Vagina (tissue), 2 donors: Measurements from ENCODE around the gene ENTPD7. TPM values are rescaled to one million over a fixed set of nuclear protein-coding genes. Genes with fewer than 3 reads are reported as not detected.

Experiments used
- DNase-seq, 2 donors: peaks; one replicate each; pipeline ENCODE4 v3.0.0-alpha.2; 2017; ENCODE audit errors: extremely low spot score in 2 of 2
- H3K27ac ChIP-seq: fragments of 200-600 bp; sonication (generic); one replicate; pipeline ENCODE4 v1.5.1; 2019
- H3K27me3 ChIP-seq: fragments of 200-600 bp; sonication (generic); one replicate; pipeline ENCODE4 v1.5.1; 2019
- H3K36me3 ChIP-seq, 2 donors: fragments of 200-600 bp; sonication (generic); one replicate each; pipeline ENCODE4 v1.5.1; 2017 to 2019
- H3K4me1 ChIP-seq: fragments of 200-600 bp; sonication (generic); one replicate; pipeline ENCODE4 v1.5.1; 2019
- H3K4me3 ChIP-seq, 2 donors: fragments of 200-600 bp; sonication (generic); 1 replicate in 1 of 2; 2 replicates in 1 of 2; pipeline ENCODE4 v1.5.1; 2016 to 2019
- H3K9me3 ChIP-seq: fragments of 200-600 bp; sonication (generic); one replicate; pipeline ENCODE4 v1.5.1; 2019
- POLR2A ChIP-seq, 2 donors: fragments of 450-650 bp; IDR thresholded peaks; one replicate each; pipeline ENCODE4 v1.6.1; 2017; ENCODE audit warnings: antibody characterized with exemption in 2 of 2, mild to moderate bottlenecking in 2 of 2, moderate library complexity in 2 of 2
- POLR2AphosphoS5 ChIP-seq, 2 donors: sonication (generic); formaldehyde crosslinking; IDR thresholded peaks; one replicate each; pipeline ENCODE4 v1.9.0; 2017; ENCODE audit warnings: antibody characterized with exemption in 2 of 2, mild to moderate bottlenecking in 2 of 2, low read depth in 1 of 2; ENCODE audit not compliant: insufficient read depth in 1 of 2
- intact Hi-C: fragments of 100-400 bp; cut with DNase I; formaldehyde crosslinking; loops from one replicate; pipeline ENCODE4 v1.15.1; 2023
- total RNA-seq: library from RNA; depleted of rRNA; stranded (reverse); fragments of >200 nt; gene quantifications from one replicate; pipeline ENCODE4 v1.2.3, GENCODE V29; 2016
- TF ChIP-seq, protein P1 (sequence below), 3 experiments: fragments of 450-650 bp in 2 of 3; fragments of 200-600 bp in 1 of 3; sonication (generic) in 1 of 3; IDR thresholded peaks; one replicate each; pipeline ENCODE4 v1.5.1; 2017 to 2019; ENCODE audit warnings: antibody characterized with exemption in 3 of 3, mild to moderate bottlenecking in 2 of 3, moderate library complexity in 2 of 3

ENTPD7 gene
- total RNA-seq, 1 donor from 2014 or later, result 6.6 TPM

DNA sequence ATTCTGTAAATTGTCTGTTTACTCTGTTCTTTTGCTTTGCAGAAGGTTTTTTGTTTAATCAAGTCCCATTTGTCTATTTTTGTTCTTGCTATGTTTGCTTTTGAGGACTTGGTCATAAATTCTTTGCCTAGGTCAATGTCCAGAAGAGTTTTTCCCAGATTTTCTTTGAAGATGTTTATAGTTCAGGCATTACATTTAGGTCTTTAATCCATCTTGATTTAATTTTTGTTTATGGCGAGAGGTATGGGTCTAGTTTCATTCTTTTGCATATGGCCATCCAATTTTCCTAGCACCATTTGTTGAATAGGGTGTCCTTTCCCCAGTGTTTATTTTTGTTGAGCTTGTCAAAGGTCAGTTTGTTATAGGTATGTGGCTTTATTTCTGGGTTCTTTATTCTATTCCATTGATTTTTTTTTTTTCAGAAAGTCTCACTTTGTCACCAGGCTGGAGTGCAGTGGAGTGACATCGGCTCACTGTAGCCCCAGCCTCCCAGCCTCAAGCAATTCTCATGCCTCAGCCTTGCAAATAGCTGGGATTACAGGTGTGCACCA is 11.6 kb upstream of the ENTPD7 start:
- Histone ChIP-seq H3K27me3 (no peaks in the 10 kb centered on the region), H3K4me1 (no peaks in the 10 kb centered on the region), H3K9me3 (no peaks in the 10 kb centered on the region), H3K27ac (no peak overlapping the region), H3K36me3 (no peaks in the 10 kb centered on the region), H3K4me3 (no peak overlapping the region)
- intact Hi-C loops, result no loop called here
- no peak for DNase-seq
- TF ChIP-seq POLR2A (IDR thresholded peaks at IDR 0.05), result no peak
- TF ChIP-seq POLR2AphosphoS5 (IDR thresholded peaks at IDR 0.05; ENCODE audit: insufficient read depth in 1 of 2, low read depth in 1 of 2), result no peak

GRCh38 chr10:99648717-99649116 is 10.6 kb upstream of the ENTPD7 start:
- TF ChIP-seq POLR2AphosphoS5 (IDR thresholded peaks at IDR 0.05; ENCODE audit: insufficient read depth in 1 of 2, low read depth in 1 of 2), result no peak
- TF ChIP-seq, protein P1, sequence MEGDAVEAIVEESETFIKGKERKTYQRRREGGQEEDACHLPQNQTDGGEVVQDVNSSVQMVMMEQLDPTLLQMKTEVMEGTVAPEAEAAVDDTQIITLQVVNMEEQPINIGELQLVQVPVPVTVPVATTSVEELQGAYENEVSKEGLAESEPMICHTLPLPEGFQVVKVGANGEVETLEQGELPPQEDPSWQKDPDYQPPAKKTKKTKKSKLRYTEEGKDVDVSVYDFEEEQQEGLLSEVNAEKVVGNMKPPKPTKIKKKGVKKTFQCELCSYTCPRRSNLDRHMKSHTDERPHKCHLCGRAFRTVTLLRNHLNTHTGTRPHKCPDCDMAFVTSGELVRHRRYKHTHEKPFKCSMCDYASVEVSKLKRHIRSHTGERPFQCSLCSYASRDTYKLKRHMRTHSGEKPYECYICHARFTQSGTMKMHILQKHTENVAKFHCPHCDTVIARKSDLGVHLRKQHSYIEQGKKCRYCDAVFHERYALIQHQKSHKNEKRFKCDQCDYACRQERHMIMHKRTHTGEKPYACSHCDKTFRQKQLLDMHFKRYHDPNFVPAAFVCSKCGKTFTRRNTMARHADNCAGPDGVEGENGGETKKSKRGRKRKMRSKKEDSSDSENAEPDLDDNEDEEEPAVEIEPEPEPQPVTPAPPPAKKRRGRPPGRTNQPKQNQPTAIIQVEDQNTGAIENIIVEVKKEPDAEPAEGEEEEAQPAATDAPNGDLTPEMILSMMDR (IDR thresholded peaks at IDR 0.05), result no peak
- TF ChIP-seq POLR2A (IDR thresholded peaks at IDR 0.05), result no peak
- intact Hi-C loops, result no loop called here
- no peak for DNase-seq

GRCh38 chr10:99652800-99653390 is 6.4 kb upstream of the ENTPD7 start:
- intact Hi-C loops, result no loop called here
- TF ChIP-seq, protein P1 (IDR thresholded peaks at IDR 0.05), result no peak
- no peak for TF ChIP-seq POLR2A (IDR thresholded peaks at IDR 0.05)
- no peak for TF ChIP-seq POLR2AphosphoS5 (IDR thresholded peaks at IDR 0.05; ENCODE audit: insufficient read depth in 1 of 2, low read depth in 1 of 2)
- Histone ChIP-seq H3K9me3 (no peaks in the 10 kb centered on the region), H3K4me3 (no peak overlapping the region), H3K27ac (no peak overlapping the region), H3K4me1 (peaks cover 6% of the 10 kb centered on the region), H3K36me3 (no peaks in the 10 kb centered on the region), H3K27me3 (no peaks in the 10 kb centered on the region)
- no peak for DNase-seq

More at GRCh38 chr10:99648717-99649116, 10.6 kb upstream of the ENTPD7 start:
- Histone ChIP-seq H3K36me3 (no peaks in the 10 kb centered on the region), H3K27me3 (no peaks in the 10 kb centered on the region), H3K4me1 (no peaks in the 10 kb centered on the region), H3K27ac (no peak overlapping the region), H3K9me3 (no peaks in the 10 kb centered on the region), H3K4me3 (no peak overlapping the region)

GRCh38 chr10:99654390-99655175 is 4.7 kb upstream of the ENTPD7 start:
- Histone ChIP-seq H3K9me3 (no peaks in the 10 kb centered on the region), H3K4me1 (peaks cover 15% of the 10 kb centered on the region), H3K27ac (no peak overlapping the region), H3K4me3 (no peak overlapping the region), H3K36me3 (no peaks in the 10 kb centered on the region), H3K27me3 (no peaks in the 10 kb centered on the region)
- TF ChIP-seq POLR2AphosphoS5 (IDR thresholded peaks at IDR 0.05; ENCODE audit: insufficient read depth in 1 of 2, low read depth in 1 of 2) (peak in 1 of 2 donors; percentile 54), POLR2A (IDR thresholded peaks at IDR 0.05) (no peak)
- TF ChIP-seq, protein P1 (IDR thresholded peaks at IDR 0.05), result no peak
- no peak for DNase-seq
- intact Hi-C loops, result loop anchor here (5.0 kb wide), 1 partner anchor 32 kb away; the partner anchor contains the start of gene SLC25A28

DNA sequence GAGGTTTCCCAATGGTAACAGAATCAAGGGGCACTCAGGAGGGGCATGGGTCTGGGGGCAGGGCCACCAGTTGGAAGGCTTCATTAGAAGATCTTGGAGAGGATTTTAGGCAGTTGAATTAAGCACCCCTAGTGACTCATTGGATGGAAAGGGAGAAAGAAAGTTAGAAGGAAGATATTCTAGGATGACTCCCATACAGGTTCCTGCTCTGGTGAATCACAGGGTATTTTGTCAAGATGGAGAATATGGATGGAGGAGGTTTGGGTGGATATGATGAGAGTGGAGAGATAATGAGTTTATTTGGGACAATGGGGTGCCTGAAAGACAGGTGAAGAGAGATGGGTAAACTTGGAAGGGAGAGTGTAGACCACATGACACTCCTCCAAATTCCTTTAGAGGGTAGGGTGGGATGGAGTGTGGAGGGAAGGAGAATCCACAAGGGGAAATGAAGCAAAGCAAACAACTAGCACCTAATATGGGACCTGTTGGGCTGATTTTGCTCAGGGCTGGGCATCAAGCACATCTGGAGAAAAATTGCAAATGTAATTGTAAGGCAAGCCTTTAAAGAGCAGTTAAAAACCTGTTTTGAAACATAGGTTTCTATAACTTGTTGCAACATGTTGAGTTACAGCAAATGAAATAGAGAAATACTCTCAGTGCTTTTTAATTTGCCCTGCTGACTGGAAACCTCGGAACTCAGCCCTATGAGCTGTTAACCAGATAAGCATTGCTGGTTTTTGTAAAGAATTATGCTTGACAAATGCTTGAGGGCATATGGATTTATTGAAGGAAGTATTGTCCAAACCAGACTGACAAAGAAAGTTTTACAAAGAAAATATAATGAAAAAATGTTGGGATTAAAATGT is 2.9 kb upstream of the ENTPD7 start:
- Histone ChIP-seq H3K9me3 (no peaks in the 10 kb centered on the region), H3K36me3 (no peaks in the 10 kb centered on the region), H3K4me3 (no peak overlapping the region), H3K27me3 (no peaks in the 10 kb centered on the region), H3K4me1 (peaks cover 32% of the 10 kb centered on the region), H3K27ac (peak overlapping the region; percentile 46)
- peak in 1 of 2 donors; percentile 41 for TF ChIP-seq POLR2AphosphoS5 (IDR thresholded peaks at IDR 0.05; ENCODE audit: insufficient read depth in 1 of 2, low read depth in 1 of 2)
- TF ChIP-seq, protein P1 (IDR thresholded peaks at IDR 0.05), result no peak
- intact Hi-C loops, result loop anchor here (5.0 kb wide), 1 partner anchor 34 kb away; the partner anchor contains the start of gene SLC25A28
- DNase-seq, result no peak
